GM13976 (cell line): Measurements from ENCODE around the gene TRIP12.

ENCODE experiments used
- DNase-seq: peaks from one replicate; pipeline ENCODE4 v3.0.0; 2012; ENCODE audit warnings: low spot score
- CTCF ChIP-seq: IDR thresholded peaks from 2 replicates; pipeline ENCODE4 v1.5.1; 2012; ENCODE audit warnings: borderline replicate concordance, mild to moderate bottlenecking; ENCODE audit not compliant: insufficient read depth; ENCODE audit errors: extremely low read depth, missing control alignments, control extremely low read depth
- in situ Hi-C: fragments of 300-500 bp; cut with MboI; formaldehyde crosslinking; loops from one replicate; pipeline ENCODE4 v1.12.0; 2022; ENCODE audit warnings: low sequenced_read_pairs, mixed read lengths, inconsistent platforms; ENCODE audit not compliant: unreplicated experiment

Gene TRIP12

DNA sequence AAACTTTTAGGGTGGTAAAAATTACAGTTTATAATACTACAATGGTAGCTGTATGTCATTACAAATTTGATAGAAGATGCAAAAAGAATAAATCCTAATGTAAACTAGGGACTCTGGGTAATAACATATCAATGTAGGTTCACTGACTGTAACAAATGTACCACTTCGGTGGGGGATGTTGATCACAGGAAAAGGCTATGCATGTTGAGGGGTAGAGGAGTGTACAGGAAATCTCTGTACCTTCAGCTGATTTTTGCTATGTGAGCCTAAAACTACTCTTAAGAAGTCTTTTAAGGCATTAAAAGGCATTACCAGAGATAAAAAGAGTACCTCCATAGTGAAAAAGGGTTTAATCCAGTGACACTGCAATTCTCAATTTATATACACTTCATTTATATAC is 25.0 kb downstream of the TRIP12 start:
- TF ChIP-seq CTCF, result no peak
- in situ Hi-C loops, result no loop called here
- DNase-seq, result no peak

DNA sequence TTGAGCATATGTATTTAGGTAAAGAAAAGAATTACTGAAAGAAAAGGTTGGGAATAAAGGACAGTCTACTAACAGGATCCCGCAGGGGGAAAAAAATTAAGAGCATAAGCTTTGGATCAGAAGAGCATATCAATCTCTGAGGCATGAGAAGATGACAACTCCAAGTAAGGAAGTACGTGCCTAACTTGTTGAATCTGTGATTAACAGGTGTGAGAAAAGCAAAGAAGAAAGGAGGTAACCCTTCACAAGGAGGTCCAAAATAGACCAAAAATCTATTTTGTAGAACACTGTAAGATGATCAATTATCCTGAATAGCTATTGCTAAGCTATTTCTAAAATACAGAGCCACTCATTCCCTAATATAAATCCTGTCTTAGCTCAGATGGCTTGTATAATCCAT is 32.8 kb downstream of the TRIP12 start:
- no peak for TF ChIP-seq CTCF
- no peak for DNase-seq
- in situ Hi-C loops, result no loop called here

- TF ChIP-seq CTCF, result no peak
- in situ Hi-C loops, result no loop called here
These were observed 33.8 kb downstream of the TRIP12 start for GRCh38 chr2:229888031-229888430.

GRCh38 chr2:229887441-229887840 is 34.4 kb downstream of the TRIP12 start:
- DNase-seq, result no peak
- in situ Hi-C loops, result no loop called here
- no peak for TF ChIP-seq CTCF

More at GRCh38 chr2:229888031-229888430, 33.8 kb downstream of the TRIP12 start:
- no peak for DNase-seq

- no peak for TF ChIP-seq CTCF
- in situ Hi-C loops, result no loop called here
- DNase-seq, result no peak
These were observed 36.8 kb downstream of the TRIP12 start for GRCh38 chr2:229884775-229885699.

DNA sequence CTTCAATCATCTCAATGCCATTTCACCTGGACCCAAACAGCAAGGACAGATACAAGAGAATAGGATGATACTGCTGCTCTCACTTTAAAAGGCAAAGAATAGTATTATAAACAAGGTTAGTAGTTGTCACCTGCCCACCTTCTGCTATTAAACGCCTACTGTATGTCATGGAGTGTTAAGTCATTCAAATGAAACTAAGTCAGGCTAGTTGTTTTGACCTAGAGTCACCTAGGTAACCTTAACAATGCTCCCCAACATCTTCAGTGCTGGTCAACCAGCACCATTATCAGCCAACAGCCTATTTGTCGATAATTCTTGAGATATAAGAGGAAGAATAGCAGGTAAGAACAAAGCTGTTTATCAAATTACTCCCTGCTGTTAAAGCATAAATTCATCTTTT is 39.2 kb downstream of the TRIP12 start:
- in situ Hi-C loops, result no loop called here
- TF ChIP-seq CTCF, result no peak

More for the DNA sequence above, 39.2 kb downstream of the TRIP12 start:
- DNase-seq, result no peak
